ENCODE data around the gene TOR1AIP2. TPM values are rescaled to one million over a fixed set of nuclear protein-coding genes. Genes with fewer than 3 reads are reported as not detected.

TOR1AIP2 gene
- total and polyA plus RNA-seq, 7 donors, result 4.2 to 47.9 (median 43.2) TPM

DNA sequence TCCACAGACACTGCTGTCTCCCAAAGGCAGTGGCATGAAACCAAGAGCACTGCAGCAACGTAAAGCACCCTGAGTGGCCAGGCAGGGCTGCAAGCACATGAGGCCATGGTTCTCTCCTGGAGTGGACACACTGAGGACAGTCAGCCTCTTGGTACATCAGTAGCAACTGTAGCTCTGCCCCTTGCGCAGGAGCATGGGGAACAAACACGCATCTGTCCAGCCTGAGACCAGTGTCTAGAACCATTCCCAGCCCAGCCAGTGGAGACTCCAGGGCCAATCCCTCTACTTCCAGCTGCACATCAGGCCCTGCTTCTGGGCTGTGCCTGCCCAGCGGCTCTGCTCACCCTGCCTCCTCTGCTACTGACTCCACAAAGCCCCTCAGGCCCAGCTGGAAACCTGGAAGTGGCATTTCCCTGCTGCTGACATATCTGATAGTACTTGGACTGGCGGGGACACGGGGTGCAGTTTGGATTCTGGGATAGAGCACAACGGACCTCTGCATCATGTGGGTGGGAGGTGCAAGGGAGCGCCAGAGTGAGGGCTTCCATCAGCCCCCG lies 49.0 kb downstream of the TOR1AIP2 start:
- Histone ChIP-seq H3K27ac (no peak overlapping the region), H3K4me1 (no peaks in the 10 kb centered on the region), H3K36me3 (no peaks in the 10 kb centered on the region), H3K4me3 (no peak overlapping the region), H3K9me3 (no peaks in the 10 kb centered on the region), H3K27me3 (no peaks in the 10 kb centered on the region)
- intact Hi-C loops (cut with DNase I), result no loop called here
- no peak for DNase-seq
- 92 to 93% methylated on average over 9 of the region's 9 CpGs for WGBS, 2 donors
- TF ChIP-seq POLR2AphosphoS5 (IDR thresholded peaks at IDR 0.05) (no peak), EP300 (IDR thresholded peaks at IDR 0.05) (no peak), POLR2A (IDR thresholded peaks at IDR 0.05) (no peak)

GRCh38 chr1:179826626-179827280 lies 50.9 kb downstream of the TOR1AIP2 start:
- no peak overlapping the region for H3K4me3 ChIP-seq
- no peak for TF ChIP-seq POLR2A (IDR thresholded peaks at IDR 0.05)
- no peak for TF ChIP-seq POLR2AphosphoS5 (IDR thresholded peaks at IDR 0.05)
- no peak for TF ChIP-seq EP300 (IDR thresholded peaks at IDR 0.05)
- no peak for TF ChIP-seq CTCF (IDR thresholded peaks at IDR 0.05)
- no peak overlapping the region for H3K27ac ChIP-seq
- WGBS, 2 donors, result 77 to 88% methylated on average over 7 of the region's 7 CpGs
- H3K27me3 ChIP-seq, result no peaks in the 10 kb centered on the region
- no peak for DNase-seq
- no peaks in the 10 kb centered on the region for H3K36me3 ChIP-seq
- no peaks in the 10 kb centered on the region for H3K4me1 ChIP-seq
- intact Hi-C loops (cut with DNase I), result no loop called here
- no peaks in the 10 kb centered on the region for H3K9me3 ChIP-seq

DNA sequence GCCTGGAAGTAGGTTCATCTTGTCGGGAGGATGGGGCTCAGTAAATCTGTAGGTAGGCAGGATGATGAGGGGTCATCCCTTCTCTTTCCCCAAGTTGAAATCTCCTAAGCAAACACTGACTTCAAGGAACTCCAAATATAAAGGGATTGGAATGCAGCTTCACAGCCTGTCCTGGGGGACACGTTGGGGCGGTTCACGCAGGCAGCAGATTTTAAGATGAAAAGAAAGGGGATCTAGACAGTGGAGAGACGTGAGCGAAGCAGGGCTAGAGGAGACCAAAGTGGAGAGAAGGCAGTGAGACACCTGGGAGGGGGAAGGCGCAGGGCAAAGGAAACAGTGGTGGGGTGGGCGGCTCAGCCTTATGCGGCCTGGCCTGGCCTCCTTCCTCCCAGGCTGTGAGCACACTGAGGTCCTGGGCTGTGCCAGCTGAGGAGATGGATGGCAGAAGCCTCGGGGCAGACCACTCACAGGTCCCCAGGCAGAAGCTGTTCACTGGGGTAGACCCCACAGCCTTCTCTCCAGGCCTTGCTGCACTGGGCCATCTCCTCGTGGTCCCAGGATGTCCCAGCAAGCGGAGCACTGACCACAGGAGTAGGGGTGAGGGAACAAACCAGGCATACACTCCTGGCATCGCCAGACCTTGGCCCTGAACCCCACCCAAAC lies 51.7 kb downstream of the TOR1AIP2 start:
- intact Hi-C loops (cut with DNase I), result no loop called here
- Histone ChIP-seq H3K9me3 (no peaks in the 10 kb centered on the region), H3K27me3 (no peaks in the 10 kb centered on the region), H3K4me1 (no peaks in the 10 kb centered on the region), H3K4me3 (no peak overlapping the region), H3K36me3 (no peaks in the 10 kb centered on the region), H3K27ac (no peak overlapping the region)
- TF ChIP-seq EP300 (IDR thresholded peaks at IDR 0.05), result no peak
- TF ChIP-seq POLR2A (IDR thresholded peaks at IDR 0.05), result no peak
- no peak for TF ChIP-seq CTCF (IDR thresholded peaks at IDR 0.05)
- TF ChIP-seq POLR2AphosphoS5 (IDR thresholded peaks at IDR 0.05), result no peak
- 86 to 90% methylated on average over 13 of the region's 13 CpGs for WGBS, 2 donors
- DNase-seq, result no peak

DNA sequence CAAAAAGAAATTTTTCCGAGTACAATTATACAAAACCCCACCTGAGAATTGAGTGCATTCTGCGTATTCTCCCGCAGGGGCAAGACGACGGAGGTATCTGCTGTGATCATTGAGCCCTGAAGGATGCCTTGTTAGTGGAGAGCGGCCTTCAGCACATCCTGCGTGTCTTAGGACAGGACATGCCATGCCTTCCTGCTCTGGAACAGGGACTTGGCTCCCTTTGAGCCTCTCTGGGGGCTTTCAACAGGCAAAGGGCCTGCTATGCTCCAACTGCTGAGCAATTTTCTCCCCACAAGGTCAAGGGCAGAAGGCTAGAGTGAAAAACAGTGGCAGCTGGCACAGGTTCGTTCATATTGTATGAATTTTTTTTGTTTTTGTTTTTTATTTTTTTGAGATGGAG lies 52.4 kb downstream of the TOR1AIP2 start:
- DNase-seq, result no peak
- TF ChIP-seq EP300 (IDR thresholded peaks at IDR 0.05), result no peak
- no peak for TF ChIP-seq CTCF (IDR thresholded peaks at IDR 0.05)
- TF ChIP-seq POLR2A (IDR thresholded peaks at IDR 0.05), result no peak
- no peak for TF ChIP-seq POLR2AphosphoS5 (IDR thresholded peaks at IDR 0.05)
- 84 to 89% methylated on average over 8 of the region's 8 CpGs for WGBS, 2 donors

DNA sequence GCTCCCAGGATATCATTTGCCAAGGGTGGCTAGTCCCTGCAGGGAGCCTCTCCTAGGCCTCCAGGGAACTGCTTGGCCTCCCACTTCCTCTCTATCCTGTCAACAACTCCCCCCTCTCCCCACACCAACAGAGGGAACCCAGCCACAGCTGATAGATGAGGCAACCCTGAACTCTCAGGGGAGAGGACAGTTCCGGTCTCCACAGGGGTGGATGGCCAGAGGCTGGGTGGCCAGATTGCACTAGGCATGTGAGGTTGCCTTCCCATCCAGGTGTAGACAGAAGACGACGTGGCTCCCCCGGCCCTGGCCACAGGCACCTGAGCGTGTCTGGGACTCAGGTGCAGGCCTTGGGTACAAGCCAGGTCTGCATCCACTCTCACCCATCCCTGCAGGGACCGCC lies 53.3 kb downstream of the TOR1AIP2 start:
- Histone ChIP-seq H3K4me3 (no peak overlapping the region), H3K36me3 (no peaks in the 10 kb centered on the region), H3K9me3 (no peaks in the 10 kb centered on the region), H3K27ac (no peak overlapping the region), H3K27me3 (no peaks in the 10 kb centered on the region), H3K4me1 (no peaks in the 10 kb centered on the region)
- WGBS, 2 donors, result 92% methylated on average over 6 of the region's 6 CpGs
- TF ChIP-seq CTCF (IDR thresholded peaks at IDR 0.05) (no peak), POLR2AphosphoS5 (IDR thresholded peaks at IDR 0.05) (no peak), POLR2A (IDR thresholded peaks at IDR 0.05) (no peak), EP300 (IDR thresholded peaks at IDR 0.05) (no peak)
- DNase-seq, result peak; percentile 52
- intact Hi-C loops (cut with DNase I), result no loop called here

More for the DNA sequence above, 52.4 kb downstream of the TOR1AIP2 start:
- no peaks in the 10 kb centered on the region for H3K36me3 ChIP-seq
- no peaks in the 10 kb centered on the region for H3K27me3 ChIP-seq
- intact Hi-C loops (cut with DNase I), result no loop called here
- no peak overlapping the region for H3K27ac ChIP-seq
- H3K4me3 ChIP-seq, result no peak overlapping the region
- no peaks in the 10 kb centered on the region for H3K9me3 ChIP-seq
- H3K4me1 ChIP-seq, result no peaks in the 10 kb centered on the region
